DMS79 treated with DMSO at 0.1 percent for 48 hours (cell line): ENCODE results near the gene TBX5.
A peak's percentile ranks its signal among the peaks of the same experiment; 100 is the strongest.

Experiments used
- DNase-seq: peaks from one replicate; lab custom pipeline; 2025; lab: John Stamatoyannopoulos, UW

The TBX5 gene

DNA sequence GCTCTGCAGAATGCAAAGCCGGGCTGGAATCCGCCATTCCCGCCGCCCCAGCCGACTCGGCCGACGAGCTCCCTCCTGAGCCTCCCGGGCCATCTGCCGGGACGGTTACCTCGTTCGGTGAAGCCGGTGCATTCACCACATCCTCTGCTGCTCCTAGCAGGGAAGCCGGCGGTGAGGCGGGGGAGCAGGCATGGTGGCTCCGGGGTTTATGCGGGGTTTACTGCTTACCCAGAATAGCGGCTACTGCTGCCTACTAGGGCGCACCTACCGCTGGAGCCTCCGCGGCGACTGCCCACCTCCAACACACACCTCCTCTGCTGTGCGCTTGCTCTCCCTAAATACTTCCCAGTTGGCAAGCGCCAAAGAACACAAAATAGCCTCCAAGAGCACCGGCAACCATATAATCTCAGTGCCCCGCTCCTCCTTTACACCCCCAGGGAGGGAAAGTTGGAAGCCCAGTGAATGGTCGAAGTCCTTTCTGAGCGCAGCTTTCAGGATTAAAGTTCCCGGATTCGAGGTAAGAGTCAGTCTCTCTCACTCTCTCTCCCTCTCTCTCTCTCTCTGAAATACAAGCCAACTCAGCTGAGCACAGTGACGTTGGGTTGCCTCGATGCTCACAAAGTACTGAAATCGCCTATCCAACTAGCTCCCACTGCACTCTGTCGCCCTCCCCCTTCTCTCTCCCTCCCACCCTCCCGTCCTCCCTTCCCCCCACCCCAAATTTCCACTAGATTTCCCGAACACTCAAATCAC lies at the start of gene TBX5:
Gene TBX5, minus strand, starts transcription at position 626 of the 753 bp plus-strand sequence. CDS start 2,246 bp downstream, outside the sequence.
- peak; percentile 83 for DNase-seq

DNA sequence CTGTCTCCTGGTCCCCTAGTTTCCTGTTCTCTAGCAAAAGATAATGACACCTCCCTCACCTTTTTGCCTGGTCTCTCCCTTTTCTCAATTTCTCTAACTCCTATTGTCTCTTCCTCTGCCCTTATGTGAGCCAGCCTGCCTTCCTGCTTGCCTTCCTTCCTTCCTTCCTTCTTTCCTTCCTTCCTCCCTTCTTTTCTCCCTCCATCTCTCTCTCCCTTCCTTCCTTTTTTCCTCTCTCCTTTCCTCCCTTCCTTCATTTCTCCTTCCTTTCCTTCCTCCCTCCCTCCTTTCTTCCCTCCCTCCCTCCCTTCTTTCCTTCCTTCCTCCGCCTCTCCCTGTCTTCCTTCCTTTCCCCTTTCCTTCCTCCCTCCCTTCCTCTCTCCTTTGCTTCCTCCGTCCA lies 45.7 kb upstream of the TBX5 start:
- no peak for DNase-seq

DNA sequence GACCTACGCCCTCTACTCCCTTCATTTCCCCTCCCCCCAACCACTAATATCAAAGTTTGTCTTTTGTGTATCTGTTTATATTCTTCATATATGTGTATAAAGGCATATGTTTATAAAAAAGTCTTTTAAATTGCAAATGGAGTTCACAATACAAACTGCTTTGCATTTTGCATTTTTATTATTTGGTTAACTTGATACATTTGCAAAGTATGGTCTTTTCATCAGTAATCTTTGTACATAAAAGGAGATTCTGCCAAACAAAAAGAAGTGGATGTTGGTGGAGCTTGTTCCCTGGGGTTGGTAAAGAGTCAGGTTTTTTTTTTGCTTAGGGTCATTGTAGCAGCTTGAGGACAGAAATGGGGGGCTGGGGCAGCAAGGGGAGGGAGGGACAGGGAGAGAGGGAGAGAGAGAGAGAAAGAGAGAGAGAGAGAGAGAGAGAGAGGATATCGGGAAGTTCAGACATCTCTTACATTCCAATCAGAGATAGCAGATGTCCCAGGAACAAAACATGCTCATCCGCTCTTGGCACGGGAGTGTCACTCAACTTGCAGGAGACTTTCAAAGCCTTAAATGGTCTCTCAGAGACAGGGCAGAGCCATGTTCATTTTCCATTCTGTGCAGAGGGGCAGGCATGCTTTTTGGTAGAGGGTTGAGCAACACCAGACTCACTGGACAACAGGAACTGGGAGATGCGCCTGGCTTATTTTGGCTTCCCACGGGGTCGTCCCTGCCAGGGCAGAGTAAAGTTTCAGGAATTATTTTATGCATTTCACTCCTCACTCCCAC lies 44.8 kb upstream of the TBX5 start:
- DNase-seq: no peak

DNA sequence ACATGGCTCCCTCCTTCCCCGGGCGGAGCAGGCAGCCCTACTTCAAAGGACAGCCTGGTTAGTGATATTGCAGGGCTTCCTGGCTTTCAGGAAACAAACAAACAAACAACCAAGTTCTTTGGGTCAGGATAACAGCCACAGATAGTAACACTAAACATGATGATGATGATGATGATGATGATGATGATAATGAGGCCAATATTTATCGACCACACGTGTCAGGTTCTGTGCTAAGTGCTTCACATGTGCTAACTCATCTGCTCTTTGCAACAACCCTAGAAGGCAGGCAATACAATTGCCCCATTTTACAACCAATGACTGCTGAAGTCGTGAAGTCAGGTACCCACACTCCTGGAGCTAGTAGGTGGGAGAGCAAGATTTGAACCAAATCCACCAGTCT lies 44.1 kb upstream of the TBX5 start:
- no peak for DNase-seq

DNA sequence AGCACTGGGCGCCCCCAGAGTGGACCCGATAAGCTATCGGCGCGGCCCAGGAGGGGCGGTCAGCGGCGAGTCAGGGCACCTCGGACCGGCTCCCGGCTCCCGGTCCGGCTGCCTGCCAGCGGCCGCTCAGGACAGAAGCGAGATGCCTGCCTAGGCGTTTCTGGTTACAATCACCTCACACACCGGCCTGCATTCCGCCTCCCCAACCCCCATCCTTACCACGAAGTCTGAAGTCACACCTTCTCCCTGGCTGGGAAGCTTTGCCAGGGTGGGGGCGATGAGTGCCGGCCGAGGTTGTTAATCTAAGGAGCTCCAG lies 42.6 kb upstream of the TBX5 start:
- DNase-seq: no peak

DNA sequence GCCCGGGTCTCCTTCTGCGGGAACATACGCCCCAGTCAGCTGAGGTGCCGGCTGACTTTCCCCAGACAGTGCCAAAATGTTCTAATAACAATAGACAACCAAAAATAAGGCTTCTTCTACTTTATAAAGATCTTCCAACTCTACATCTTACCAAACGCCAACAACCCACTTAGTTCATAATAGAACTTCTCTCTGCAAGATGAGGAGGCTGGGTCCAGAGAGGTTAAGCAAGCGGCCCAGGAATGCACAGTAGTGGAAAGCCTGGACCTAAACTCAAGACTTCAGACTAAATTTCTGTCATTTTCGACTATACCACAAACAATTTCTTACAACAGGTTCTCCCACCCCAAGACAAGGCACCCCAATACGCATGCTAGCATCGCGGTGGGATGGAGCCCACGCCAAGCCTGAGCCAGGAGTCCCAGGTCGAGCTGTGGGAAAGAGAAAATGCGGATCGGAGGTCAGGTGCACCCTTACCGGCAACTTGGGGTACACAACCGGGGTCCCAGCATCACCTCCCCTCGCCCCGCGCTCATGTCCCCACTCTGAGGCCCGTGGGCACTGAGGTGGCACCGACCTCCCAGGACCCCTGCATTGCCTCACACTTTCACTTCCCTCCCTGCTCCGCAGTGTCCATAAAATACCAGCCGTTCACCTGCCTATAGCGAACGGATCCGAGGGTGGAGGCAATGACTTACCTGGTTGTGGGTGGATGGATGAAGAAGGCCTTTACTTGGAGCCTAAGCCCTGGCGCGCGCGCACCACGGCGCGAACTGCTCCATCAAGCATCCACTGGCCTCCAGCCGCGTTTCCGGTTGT lies 42.1 kb upstream of the TBX5 start:
- DNase-seq: no peak

DNA sequence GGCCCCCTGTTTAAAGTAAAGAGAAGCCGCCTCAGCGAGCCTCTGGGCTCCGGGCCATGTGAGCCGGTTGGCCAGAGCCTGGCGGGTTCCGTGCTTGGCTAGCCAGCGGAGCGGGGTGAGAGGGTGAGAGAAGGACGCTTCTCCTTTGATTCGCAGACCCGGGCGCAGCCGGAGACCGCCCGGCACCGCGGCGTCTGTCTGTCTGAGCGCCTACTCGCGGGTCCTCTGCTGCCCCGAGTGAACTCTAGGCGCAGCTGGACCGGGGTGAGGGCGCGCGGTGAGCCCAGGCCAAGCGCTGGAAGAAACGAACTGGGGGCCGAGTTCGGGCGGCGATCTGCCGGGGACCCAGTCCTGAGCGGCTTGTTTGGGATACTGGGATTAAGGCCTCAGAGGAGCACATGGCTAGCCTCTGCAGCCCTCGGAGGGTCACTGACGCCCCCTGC lies 41.4 kb upstream of the TBX5 start:
- DNase-seq: peak; percentile 25

DNA sequence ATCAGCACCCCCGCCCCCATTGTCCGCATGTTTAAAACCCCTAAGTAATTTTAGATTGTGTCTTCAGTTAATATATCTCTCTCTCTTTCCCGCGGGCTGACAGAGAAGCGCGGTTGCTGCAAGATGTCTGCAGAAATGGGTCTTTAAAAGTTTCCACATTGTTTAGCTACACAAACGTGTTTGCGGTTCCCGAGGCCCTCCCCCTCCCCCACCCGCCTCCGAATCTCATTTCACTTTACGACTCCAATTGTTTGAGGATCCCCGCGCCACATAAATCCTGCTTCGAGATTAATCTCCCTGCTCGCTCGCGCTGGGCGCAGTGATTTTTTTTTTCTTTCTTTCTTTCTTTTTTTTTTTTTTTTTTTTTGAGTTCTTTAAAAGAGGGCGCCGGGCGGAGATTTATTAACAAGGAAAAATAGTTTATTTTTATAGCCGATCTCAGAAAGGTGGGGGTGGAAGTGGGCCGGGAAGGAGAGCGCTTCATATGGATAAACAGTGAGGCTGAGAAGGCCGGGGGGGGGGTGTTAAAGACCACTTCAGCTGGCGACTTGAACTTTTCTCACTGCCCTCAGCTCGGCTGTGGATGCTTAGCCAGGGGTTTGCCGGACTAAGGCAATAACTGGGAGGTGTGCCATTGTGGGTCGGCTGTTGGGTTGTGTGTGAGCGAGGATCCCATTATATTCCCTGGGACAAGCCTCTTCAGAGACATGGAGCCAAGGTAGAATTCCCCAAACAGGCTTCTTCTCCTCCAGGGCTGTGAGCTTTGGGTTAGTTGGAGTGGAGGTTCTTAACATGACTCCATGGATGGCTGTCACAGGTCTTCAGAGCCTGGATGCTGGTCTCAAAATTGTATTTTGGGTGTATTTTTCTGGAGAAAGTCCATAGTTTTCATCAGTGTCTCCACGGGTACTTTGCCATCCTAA lies 39.7 kb upstream of the TBX5 start:
- DNase-seq: no peak

DNA sequence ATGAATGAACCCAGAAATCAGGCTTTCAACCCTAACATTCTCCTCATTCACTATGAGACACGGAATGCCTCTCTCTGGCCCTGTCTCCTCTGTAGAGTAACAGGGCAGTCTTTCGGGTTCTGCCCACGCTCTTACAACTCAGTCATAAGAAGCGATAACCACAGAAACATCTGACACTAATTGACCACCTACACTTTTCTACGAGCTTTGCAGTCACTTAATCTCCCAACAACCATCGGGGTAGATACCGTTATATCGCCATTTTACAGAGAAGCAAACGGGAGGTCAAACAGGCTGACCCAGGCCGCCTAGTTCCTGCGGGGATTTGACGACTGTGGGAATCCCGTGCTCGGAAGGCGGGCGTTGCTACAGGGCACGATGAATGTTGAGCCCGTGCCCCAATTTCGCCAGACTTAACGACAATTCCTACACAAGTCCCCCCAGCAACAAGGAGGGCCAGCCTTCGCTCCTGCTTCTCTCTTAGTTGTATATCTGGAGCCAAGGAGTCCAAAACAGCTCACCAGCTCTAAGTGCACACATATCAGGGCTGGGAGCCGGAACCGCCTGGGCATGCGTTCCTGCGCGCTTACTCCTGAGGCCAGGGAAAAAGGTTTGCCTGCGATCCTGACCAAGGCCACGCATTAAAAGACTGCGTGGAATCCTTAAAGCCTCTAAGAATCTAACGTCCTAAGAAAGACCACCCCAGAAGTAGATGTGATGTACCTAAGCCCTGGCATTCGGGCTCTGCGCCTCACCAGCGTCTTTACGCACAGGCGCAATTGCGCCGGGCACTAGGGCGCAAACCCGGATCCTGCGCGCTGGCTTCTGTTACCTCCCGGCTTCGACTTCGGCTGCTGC lies 38.7 kb upstream of the TBX5 start:
- DNase-seq: peak; percentile 11

DNA sequence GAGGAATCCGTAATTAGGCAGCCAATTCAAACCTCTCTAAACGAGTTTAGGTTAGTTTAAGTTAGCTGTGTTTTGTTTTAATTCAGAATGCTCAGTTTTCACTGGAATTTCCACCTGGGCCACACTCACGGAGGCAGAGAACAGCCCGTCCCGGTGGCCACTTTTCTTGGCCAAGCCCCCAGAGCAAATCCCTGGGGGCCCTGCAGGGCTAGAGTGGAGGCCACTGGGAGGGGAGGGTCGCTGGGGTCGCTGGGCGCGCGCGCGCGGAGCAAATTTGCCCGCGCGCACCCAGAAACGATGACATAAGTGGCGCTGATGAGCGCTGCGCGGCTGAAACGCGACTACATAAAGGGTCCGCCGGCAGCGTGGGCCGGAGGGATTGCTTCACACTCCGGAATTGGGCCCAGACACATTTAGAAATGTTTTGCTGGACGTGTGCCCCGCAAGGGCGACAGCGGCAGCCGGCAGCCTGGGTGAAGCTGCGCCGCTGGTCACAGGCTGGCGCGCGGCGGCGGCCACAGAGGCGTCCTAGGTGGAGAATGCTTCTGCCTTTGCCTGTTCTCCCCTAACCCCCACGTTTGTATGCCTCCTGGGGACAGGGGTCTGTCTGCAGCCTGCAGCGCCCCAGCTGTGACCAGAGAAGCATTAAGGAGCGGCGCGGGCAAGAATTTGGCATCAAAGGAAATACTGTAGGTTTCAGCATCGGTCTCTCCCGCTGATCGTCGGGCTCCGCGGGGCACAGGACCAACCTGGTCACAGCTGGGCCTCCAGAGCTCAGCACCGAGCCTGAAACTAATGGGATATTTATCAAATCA lies 37.9 kb upstream of the TBX5 start:
- no peak for DNase-seq

DNA sequence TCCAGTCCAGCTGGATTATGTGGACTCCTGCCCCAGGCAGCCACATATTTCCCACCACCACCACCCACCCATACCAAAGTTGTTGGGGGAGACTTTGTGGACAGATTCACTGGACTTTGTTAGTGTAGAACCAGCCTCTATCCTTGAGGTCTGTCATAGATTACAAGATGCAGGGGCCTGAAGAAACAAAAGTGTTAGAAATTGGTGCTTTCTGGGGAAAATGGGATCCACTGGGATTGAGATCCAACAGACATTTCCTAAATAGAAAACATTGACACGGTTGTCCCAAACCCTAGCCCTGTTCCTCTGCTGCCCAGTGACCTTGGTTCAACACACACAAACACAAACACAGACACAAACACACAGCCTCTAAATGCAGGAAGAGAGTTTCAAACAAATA lies 36.6 kb upstream of the TBX5 start:
- DNase-seq: no peak

DNA sequence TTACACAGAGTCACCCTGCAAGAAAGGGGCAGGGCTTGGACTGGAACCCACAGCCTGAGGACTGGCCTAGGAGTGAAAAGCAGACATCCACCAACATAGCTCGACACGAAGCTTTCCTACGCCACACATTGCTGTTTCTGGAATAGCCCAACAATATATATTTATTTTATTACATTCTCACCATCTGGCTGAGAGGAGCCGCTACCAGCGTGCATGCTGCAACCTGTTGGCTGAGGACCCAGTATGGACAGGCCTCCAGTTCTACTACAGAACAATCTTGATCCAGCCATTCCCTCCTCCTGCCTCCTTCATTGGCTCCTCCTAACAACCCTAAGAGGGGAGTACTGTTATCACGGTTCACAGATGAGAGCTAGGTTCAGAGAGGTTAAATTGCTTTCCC lies 35.6 kb upstream of the TBX5 start:
- peak; percentile 37 for DNase-seq

DNA sequence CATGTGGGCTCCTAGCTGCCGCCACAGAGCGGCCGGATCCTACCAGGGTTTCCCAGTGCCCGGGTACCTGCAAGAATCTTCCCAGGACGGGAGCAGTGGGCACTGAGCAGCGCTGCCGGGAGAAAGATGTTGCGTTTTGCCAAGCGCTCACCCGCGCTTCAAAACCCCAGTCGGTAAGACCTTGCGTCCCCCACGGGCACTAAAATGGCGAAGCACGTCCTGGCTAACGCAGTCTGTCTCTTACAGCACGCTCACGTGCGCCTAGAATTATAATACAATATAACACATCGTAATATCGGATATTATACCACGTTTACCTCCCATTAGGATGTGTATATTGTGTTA lies 35.1 kb upstream of the TBX5 start:
- no peak for DNase-seq

DNA sequence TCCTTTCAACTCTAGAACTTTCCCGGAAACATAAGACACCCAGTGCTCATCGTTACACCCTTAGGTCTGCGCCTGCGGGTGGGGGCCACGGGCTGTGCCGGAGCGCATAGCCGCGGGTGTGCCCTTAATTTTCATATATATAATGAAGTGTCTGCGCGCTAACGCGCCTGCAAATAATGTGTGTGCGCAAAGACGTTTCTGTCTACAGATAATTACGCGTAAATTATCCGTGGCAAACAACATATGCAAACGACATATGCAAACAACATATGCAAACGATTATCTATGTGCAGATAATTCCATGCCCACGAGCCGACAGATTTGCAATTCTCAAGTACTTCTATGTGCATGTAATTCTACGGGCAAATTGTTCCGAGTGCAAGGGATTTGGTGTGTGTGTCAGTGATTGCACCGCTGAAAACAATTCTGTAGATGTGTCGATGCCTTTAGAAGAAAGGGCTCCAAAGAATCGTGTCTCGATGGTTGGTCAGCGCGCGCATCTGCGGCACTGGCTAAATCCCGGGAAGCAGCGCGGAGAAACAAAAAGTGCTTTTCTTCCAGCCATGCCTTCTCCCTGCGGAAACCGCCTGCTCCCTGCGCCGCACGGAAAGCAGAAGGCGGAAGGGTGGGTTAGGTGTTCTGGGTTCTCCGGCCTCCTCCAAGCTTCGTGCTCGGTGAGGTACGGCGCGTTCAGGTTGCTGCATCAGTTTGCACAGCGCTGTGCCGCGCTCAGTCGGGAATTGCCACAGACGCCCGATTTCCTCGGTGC lies 34.5 kb upstream of the TBX5 start:
- no peak for DNase-seq

DNA sequence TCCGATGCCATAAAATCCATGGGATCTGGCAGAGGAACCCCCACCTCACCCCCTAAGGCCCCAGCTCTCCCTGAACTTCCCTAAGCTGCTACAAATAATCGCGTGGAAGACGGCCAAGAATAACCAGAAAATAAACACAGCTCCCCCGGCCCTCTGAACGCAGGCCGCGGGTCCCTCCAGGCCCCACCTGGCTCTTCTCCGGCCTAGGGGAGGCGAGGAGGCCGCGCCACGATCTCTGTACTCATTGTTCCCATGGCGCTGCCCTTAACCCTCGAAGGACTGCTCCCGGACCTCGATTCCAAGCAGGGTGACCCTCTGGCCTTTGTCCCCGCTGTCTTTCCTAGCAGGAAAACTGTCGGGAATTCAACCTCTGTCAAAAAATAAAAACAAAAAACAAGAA lies 33.9 kb upstream of the TBX5 start:
- no peak for DNase-seq

DNA sequence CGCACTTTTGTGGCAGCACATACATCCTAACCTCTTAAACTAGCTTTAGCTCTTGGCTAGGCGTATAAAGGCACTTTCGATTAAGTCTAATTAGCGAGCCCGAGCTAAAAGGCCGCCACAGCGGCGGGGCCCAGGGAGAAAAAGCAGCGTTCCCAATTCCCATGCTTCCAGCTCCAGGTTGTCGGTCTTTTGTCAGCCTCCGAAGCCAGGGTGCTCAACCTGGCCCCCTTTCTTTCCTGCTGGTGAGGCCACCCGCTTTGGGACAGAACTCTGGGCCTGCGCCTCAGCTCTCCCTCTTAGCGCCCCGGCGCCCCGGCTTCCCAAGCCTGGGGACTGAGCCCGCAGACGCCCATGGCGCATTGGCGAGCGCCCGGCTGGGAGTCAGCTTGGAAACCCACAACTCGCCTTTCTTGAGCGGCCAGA lies 33.3 kb upstream of the TBX5 start:
- no peak for DNase-seq

DNA sequence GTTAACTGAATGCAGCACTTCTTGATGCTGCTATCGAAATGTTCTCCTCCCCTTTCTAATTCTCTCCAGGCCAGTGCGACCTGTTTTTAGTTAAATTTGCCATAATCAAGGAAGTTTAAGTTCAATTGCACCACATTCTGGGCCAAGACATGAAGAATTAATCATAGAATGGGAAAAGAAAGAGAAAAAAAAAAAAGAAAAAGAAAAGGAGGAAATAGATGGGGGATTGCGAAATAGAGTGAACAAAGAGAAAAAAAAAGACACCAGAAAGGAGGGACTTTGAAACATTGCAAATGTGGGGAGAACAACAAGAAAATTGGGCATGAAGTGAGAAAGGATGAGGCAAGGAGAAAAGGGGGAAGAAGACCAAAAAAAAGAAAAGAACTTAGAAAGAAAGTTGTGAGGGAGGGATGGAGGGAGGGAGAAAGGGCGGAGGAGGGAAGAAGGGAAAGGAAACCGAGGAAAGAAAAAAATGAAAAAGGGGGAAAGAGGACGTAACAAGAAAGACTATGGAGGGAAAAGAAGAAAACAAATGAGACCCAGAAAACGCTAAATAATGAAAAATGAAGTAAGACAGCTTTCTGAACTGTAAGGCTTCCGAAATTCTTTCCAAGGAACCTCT lies 32.8 kb upstream of the TBX5 start:
- DNase-seq: no peak

DNA sequence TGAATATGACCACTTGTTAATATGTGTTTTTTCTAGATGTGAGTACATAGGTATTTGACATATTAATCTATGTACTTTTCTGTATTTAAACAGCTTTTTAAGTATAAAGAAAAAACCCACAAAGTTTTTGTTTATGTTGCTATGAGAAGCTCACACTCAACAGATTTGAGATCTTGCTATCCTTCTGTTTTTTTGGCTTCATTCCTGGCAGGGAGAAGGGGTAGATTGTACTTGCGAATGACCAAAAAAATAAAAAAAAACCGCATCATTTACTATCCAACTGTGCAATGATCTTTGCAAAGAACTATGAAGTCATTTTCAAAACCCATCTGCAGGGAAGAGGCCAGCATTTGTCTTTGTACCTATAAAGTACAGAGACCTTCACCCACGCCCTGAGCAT lies 28.4 kb upstream of the TBX5 start:
- DNase-seq: no peak

DNA sequence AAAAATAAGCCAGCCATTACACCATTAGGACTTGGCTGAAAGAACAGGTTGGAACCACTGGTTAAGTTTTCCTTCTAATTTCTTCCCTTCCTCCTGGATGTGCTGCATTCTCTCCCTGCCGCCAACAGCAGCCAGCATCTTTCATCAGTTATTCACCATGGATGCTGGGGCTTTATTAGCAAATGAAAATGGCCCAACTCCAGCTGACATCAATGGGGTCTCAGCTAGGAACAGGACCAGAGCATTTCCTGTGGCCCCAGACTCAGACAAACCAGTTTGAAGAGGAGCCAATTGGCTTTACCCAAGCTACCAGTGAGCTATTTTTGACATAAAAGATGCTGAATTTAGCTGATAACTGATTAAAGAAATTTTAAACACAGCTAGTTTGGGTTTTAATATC lies 26.0 kb upstream of the TBX5 start:
- DNase-seq: no peak
